Vagina (tissue), 2 donors: ENCODE results near the gene WIPF3.

Experiments used
- CTCF ChIP-seq, 3 experiments: fragments of 450-650 bp in 2 of 3; fragments of 200-600 bp in 1 of 3; sonication (generic) in 1 of 3; IDR thresholded peaks; one replicate each; pipeline ENCODE4 v1.5.1; 2017 to 2019; ENCODE audit warnings: antibody characterized with exemption in 3 of 3, mild to moderate bottlenecking in 2 of 3, moderate library complexity in 2 of 3
- POLR2A ChIP-seq, 2 donors: fragments of 450-650 bp; IDR thresholded peaks; one replicate each; pipeline ENCODE4 v1.6.1; 2017; ENCODE audit warnings: antibody characterized with exemption in 2 of 2, mild to moderate bottlenecking in 2 of 2, moderate library complexity in 2 of 2
- POLR2AphosphoS5 ChIP-seq, 2 donors: sonication (generic); formaldehyde crosslinking; IDR thresholded peaks; one replicate each; pipeline ENCODE4 v1.9.0; 2017; ENCODE audit warnings: antibody characterized with exemption in 2 of 2, mild to moderate bottlenecking in 2 of 2, low read depth in 1 of 2; ENCODE audit not compliant: insufficient read depth in 1 of 2

- TF ChIP-seq CTCF (IDR thresholded peaks at IDR 0.05) (no peak), POLR2A (IDR thresholded peaks at IDR 0.05) (no peak), POLR2AphosphoS5 (IDR thresholded peaks at IDR 0.05; ENCODE audit: insufficient read depth in 1 of 2, low read depth in 1 of 2) (no peak)
Measured at GRCh38 chr7:29853789-29854188, 47.5 kb downstream of the WIPF3 start.
